Measurements from ENCODE around the gene FAF1. TPM values are rescaled to one million over a fixed set of nuclear protein-coding genes. Genes with fewer than 3 reads are reported as not detected.

FAF1 gene
- total and polyA plus RNA-seq, 4 donors = 8.6 to 45.0 (median 18.2) TPM

- Histone ChIP-seq H3K27ac (ENCODE audit: low read depth in 1 of 2, low read length in 2 of 2) (no peak overlapping the region), H3K4me3 (ENCODE audit: low read depth in 1 of 3, low read length in 3 of 3) (no peak overlapping the region), H3K4me1 (ENCODE audit: control insufficient read depth in 4 of 4, insufficient read depth in 4 of 4, low read length in 3 of 4) (no peaks in the 10 kb centered on the region), H3K36me3 (ENCODE audit: control insufficient read depth in 4 of 4, insufficient read depth in 3 of 4, low read depth in 1 of 4, low read length in 3 of 4) (peaks cover 0 to 5% (median under 1%) of the 10 kb centered on the region in 4 donors), H3K9ac (ENCODE audit: low read depth in 1 of 2, low read length in 2 of 2) (no peak overlapping the region), H3K9me3 (ENCODE audit: control insufficient read depth in 4 of 4, low read length in 3 of 4) (no peaks in the 10 kb centered on the region), H3K27me3 (ENCODE audit: control insufficient read depth in 4 of 4, insufficient read depth in 4 of 4, low read length in 3 of 4) (no peaks in the 10 kb centered on the region)
- 94% methylated on average over 2 of the region's 2 CpGs for WGBS
- TF ChIP-seq, protein P1, sequence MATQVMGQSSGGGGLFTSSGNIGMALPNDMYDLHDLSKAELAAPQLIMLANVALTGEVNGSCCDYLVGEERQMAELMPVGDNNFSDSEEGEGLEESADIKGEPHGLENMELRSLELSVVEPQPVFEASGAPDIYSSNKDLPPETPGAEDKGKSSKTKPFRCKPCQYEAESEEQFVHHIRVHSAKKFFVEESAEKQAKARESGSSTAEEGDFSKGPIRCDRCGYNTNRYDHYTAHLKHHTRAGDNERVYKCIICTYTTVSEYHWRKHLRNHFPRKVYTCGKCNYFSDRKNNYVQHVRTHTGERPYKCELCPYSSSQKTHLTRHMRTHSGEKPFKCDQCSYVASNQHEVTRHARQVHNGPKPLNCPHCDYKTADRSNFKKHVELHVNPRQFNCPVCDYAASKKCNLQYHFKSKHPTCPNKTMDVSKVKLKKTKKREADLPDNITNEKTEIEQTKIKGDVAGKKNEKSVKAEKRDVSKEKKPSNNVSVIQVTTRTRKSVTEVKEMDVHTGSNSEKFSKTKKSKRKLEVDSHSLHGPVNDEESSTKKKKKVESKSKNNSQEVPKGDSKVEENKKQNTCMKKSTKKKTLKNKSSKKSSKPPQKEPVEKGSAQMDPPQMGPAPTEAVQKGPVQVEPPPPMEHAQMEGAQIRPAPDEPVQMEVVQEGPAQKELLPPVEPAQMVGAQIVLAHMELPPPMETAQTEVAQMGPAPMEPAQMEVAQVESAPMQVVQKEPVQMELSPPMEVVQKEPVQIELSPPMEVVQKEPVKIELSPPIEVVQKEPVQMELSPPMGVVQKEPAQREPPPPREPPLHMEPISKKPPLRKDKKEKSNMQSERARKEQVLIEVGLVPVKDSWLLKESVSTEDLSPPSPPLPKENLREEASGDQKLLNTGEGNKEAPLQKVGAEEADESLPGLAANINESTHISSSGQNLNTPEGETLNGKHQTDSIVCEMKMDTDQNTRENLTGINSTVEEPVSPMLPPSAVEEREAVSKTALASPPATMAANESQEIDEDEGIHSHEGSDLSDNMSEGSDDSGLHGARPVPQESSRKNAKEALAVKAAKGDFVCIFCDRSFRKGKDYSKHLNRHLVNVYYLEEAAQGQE (IDR thresholded peaks at IDR 0.05) = no peak
- TF ChIP-seq TAF1 (conservative IDR thresholded peaks at IDR 0.05) (no peak), FOXA1 (IDR thresholded peaks at IDR 0.05) (no peak), YY1 (IDR thresholded peaks at IDR 0.05) (no peak), SP1 (IDR thresholded peaks at IDR 0.05) (no peak), EGR1 (IDR thresholded peaks at IDR 0.05; ENCODE audit: low read depth in 2 of 2) (no peak), FOXA2 (IDR thresholded peaks at IDR 0.05) (no peak), NR2F2 (IDR thresholded peaks at IDR 0.05) (no peak), JUND (IDR thresholded peaks at IDR 0.05) (no peak), HNF4A (conservative IDR thresholded peaks at IDR 0.05) (no peak), HNF4G (IDR thresholded peaks at IDR 0.05) (no peak), GABPA (IDR thresholded peaks at IDR 0.05 in 1 of 2, conservative IDR thresholded peaks at IDR 0.05 in 1 of 2) (no peak), RAD21 (IDR thresholded peaks at IDR 0.05) (no peak), CTCF (IDR thresholded peaks at IDR 0.05; ENCODE audit: low read depth, low read length, missing input control) (no peak), RXRA (IDR thresholded peaks at IDR 0.05) (no peak), ATF3 (IDR thresholded peaks at IDR 0.05) (no peak)
- TF ChIP-seq, protein P2, sequence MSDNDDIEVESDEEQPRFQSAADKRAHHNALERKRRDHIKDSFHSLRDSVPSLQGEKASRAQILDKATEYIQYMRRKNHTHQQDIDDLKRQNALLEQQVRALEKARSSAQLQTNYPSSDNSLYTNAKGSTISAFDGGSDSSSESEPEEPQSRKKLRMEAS (IDR thresholded peaks at IDR 0.05) = no peak
- TF ChIP-seq, protein P3, sequence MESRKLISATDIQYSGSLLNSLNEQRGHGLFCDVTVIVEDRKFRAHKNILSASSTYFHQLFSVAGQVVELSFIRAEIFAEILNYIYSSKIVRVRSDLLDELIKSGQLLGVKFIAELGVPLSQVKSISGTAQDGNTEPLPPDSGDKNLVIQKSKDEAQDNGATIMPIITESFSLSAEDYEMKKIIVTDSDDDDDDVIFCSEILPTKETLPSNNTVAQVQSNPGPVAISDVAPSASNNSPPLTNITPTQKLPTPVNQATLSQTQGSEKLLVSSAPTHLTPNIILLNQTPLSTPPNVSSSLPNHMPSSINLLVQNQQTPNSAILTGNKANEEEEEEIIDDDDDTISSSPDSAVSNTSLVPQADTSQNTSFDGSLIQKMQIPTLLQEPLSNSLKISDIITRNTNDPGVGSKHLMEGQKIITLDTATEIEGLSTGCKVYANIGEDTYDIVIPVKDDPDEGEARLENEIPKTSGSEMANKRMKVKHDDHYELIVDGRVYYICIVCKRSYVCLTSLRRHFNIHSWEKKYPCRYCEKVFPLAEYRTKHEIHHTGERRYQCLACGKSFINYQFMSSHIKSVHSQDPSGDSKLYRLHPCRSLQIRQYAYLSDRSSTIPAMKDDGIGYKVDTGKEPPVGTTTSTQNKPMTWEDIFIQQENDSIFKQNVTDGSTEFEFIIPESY (IDR thresholded peaks at IDR 0.05) = no peak
- no peak for DNase-seq (ENCODE audit: low spot score)
These were observed 478.8 kb downstream of the FAF1 start for GRCh38 chr1:50481142-50481736.

Data from liver (tissue), 9 donors.